Erythroblast (primary cell): Measurements from ENCODE around the gene CCDC106.

Experiments used
- DNase-seq, 2 experiments: peaks; one replicate each; lab custom pipeline; 2025; lab: John Stamatoyannopoulos, UW
- GATA1 ChIP-seq: IDR thresholded peaks from 2 replicates; pipeline ENCODE4 v1.6.1; 2011; ENCODE audit warnings: low read depth, mild to moderate bottlenecking, control low read depth, low read length, moderate library complexity
- POLR2A ChIP-seq: IDR thresholded peaks from 2 replicates; pipeline ENCODE4 v1.6.1; 2011; ENCODE audit warnings: mild to moderate bottlenecking, low read length

Gene CCDC106

DNA sequence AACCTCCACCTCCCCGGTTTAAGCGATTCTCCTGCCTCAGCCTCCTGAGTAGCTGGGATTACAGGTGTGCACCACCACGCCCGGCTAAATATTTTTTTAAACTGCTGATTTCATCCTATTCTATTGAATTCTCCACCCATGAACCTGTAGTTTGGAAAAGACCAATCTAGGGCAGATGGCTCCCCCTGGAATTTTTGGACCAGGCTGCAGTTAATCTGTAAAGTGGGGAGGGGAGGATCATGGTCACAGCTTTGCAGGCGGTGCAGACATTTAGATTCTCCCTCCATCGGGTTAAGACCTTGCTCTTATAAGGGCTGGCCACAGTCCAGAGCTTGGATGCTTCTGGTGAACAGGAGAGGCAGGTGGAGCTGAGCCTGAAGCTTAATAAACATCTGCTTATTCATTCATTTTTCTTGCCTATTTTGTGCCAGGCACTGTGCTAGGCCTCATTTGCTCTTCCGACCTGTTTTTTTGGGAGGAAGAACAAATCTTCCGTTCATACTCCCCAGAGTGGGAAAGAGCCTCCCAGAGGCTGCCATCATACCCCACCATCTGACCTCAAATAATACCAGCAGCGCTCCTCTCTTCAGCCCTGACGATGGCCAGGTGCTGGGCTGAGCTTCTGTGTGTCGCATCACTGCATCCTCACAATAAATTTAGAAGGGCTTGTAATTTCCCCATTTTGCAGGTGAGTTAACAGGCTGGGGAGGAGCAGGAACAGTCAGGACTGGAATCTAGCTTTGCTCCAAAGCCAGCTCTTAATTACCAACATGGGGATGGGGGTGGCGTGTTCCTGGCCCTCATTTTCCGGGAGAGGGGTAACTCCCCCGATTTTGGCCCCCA lies 902 bp upstream of the CCDC106 start:
- TF ChIP-seq POLR2A (no peak), GATA1 (no peak)
- DNase-seq = no peak

DNA sequence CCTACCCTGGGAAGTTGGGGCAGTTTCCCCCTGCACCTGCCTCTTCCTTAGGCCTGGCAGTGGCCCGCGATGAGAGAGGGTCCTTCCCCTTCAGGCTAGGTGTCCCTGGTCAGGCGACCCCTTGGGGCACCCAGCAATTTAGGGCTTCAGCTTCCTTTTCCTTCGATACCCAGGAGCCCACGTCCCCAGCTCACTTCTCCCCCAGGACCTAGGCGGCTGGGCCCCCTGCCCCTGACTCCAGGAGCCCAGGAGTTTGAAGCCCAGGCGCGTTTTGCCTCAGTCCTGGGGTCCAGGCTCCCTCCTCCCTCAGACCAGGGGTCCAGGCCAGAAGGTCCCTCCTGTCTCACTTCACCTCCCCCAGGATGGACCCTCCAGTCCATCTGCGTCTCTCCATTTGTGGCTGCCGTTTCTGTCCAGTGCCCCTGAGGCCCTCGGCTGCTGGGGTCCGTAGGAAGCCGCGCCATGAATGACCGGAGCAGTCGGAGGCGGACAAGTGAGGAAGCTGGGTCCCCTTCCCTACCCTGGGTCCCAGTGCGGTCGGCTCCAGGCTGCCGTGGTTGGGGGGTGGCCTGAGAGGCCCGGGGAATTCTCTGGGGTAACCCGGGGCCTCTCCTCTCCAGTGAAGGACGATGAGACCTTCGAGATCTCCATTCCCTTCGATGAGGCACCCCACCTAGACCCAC lies 714 bp downstream of the CCDC106 start:
- no peak for DNase-seq
- no peak for TF ChIP-seq GATA1

DNA sequence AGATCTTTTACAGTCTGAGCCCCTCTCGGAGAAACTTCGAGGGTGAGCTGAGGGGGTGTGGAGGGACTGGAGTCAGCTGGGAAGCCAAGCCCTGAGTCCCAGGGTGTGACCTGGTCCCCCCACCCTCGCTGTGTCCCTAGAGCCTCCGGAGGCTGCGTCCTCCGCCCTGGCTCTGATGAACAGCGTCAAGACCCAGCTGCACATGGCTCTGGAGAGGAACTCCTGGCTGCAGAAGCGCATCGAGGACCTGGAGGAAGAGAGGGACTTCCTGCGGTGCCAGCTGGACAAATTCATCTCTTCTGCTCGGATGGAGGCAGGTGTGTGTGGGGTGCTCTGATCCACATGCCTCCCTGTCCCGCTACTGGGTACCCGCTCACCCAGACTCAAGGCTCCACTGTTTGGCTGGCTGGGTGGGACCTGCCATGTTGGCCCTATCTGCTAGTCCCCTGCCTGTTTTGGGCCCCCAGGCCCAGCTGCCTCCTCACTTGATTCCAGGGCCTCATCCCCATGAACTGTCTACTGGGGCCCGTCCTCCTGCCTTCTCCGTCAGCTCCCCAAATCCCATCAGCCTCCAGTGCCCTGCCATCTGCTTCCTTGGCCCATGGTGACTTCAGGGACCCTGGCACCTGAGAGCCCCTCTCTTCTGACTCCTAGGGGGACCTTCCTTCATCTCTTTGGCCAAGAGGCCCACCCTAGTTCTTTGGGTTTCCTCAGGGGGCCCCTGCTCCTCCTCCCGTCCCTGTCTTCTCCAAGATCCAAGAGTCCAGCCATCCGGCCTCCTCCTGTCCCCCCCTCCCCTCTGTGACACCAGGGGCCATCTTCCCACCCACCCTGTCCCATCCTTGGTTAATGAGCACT lies 1.5 kb downstream of the CCDC106 start:
- DNase-seq = no peak
- TF ChIP-seq POLR2A (no peak), GATA1 (no peak)

- TF ChIP-seq GATA1 (no peak), POLR2A (no peak)
- no peak for DNase-seq
Observed at GRCh38 chr19:55650126-55650557, 2.1 kb downstream of the CCDC106 start.

- DNase-seq = no peak
- no peak for TF ChIP-seq POLR2A
- TF ChIP-seq GATA1 = no peak
Observed at GRCh38 chr19:55650602-55651230, 2.7 kb downstream of the CCDC106 start.

- TF ChIP-seq POLR2A = no peak
- TF ChIP-seq GATA1 = no peak
- DNase-seq = no peak
Observed at GRCh38 chr19:55651236-55651635, 3.2 kb downstream of the CCDC106 start.

GRCh38 chr19:55652311-55653128 lies 4.5 kb downstream of the CCDC106 start:
- TF ChIP-seq POLR2A (no peak), GATA1 (no peak)

DNA sequence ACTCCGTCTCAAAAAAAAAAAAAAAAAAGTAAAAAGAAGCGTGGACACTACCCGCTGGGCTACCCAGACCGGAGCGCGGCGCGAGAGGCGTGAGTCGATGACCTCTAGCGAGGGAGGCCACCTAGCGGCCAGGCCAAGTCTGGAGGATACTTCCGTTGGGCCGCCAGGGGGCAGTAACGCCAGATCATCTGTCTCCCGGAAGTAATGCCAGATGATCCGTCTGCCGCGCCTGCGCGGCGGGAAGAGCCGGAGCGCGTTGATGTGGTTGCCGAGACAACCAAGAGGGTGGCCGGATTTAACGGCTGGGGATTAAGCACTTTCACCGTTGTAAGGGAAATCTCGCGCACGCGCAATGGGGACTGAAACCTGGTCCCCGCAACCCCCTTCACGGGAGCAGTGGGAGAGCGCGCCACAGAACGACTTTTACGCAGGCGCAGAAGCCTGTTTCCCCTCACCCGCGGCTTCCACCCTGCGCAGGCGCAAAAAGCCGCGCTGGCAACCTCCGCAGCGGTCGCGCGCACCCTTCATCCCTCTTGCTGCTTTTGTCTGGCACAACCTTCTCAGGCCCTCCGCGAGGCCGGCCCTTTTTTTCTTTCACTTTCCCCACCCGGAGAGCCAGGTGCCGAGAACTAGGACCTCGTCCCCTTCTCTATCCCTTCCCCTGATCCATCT lies 5.8 kb downstream of the CCDC106 start:
- peak; percentile 98 to 99 for DNase-seq

More at GRCh38 chr19:55652311-55653128, 4.5 kb downstream of the CCDC106 start:
- no peak for DNase-seq

GRCh38 chr19:55654323-55654867 lies 6.4 kb downstream of the CCDC106 start:
- TF ChIP-seq POLR2A (no peak), GATA1 (no peak)
- DNase-seq = peak; percentile 99

More for the DNA sequence above, 5.8 kb downstream of the CCDC106 start:
- TF ChIP-seq POLR2A = peak; percentile 85
- TF ChIP-seq GATA1 = no peak

DNA sequence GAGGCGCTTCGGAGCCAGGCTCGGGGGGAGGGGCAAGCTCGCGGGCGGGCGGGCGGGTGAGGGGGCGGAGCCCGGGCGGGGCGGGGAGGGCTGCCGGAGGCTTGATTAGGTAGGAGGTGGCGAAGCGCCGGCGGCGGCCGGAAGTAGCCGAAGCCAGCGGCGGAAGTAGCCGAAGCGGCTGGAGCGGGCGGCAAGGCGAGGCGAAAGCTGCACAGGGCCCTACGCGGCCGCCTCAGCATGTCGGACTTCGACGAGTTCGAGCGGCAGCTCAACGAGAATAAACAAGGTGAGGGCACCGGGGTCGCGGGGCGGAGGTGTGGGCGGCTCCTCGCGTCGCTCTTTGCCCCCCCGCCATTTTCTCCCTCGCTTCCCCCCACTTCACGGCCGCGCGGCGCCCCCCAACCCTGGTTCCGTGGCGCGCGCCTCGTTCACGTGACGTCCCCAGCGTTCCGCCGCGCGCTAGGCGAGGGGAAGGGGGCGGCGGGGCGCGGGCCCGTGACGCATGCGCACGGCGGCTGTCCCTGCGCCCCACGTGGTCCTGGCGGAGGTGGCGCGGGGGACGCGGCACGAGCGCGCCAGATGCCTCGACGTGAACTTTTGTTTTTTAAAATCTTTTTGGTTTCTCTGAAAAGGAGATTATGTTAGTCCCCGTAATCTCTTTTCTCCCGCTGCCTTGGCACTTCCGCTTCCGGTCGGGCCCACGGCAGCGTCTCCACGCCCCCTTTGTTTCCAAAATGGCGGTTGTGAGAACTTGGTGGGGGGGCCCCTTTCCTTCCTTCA lies 7.0 kb downstream of the CCDC106 start, which contains the start of gene U2AF2:
Gene U2AF2, plus strand, starts transcription at position 168 of the 780 bp plus-strand sequence. Its CDS starts 70 bp downstream, at position 238.
- DNase-seq = peak; percentile 95 to 98
- TF ChIP-seq POLR2A (peak; percentile 73), GATA1 (no peak)

GRCh38 chr19:55655648-55656040 lies 7.6 kb downstream of the CCDC106 start:
- TF ChIP-seq POLR2A = no peak
- no peak for TF ChIP-seq GATA1
- no peak for DNase-seq
